GM18868 (cell line): ENCODE data around the gene HSPB9.
A peak's percentile ranks its signal among the peaks of the same experiment; 100 is the strongest.

ENCODE experiments used
- ATAC-seq: cut with Tn5 transposase; IDR thresholded peaks from one replicate; pipeline ENCODE4 v1.9.1; 2021; ENCODE audit warnings: mild to moderate bottlenecking, moderate library complexity; ENCODE audit not compliant: unreplicated experiment

Gene HSPB9

GRCh38 chr17:42098730-42099399 lies 23.7 kb upstream of the HSPB9 start:
- no peak for ATAC-seq

- ATAC-seq = no peak
Observed at GRCh38 chr17:42101513-42102292, 20.9 kb upstream of the HSPB9 start.

GRCh38 chr17:42103221-42103954 lies 19.2 kb upstream of the HSPB9 start:
- no peak for ATAC-seq

DNA sequence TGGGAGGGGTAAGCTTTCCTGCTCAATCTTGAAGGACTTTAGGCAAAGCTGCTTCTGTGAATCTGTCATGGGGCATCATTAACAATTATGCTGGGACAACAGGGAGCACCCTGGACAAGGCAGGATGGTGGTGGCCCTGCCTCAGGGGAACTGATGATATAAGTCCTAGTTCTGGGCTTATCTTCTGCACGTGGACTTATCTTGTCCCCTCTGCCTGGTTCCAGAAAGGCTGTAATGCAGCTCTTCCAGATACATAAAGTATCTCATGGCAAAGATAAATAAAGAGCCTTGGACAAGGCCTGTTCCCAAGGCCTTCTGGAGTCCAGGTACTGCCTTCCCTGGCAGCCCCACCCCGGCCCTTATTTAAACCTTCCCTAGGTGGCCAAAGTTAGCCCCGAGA lies 18.3 kb upstream of the HSPB9 start:
- ATAC-seq = no peak

DNA sequence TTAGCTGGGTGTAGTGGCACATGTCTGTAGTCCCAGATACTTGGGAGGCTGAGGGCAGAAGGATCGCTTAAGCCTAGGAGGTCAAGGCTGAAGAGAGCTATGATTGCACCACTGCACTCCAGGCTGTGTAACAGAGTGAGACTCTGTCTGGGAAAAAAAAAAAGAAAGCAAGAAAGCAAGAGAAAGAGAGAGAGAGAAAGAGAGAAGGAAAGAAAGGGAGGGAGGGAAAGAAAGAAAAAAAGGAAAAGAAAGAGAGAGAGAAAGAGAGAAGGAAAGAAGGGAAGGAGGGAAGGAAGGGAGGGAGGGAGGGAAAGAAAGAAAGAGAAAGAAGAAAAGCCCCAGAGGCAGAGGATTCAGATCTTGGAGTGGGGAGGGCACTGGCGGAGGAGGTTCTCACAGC lies 16.6 kb upstream of the HSPB9 start:
- ATAC-seq = no peak

DNA sequence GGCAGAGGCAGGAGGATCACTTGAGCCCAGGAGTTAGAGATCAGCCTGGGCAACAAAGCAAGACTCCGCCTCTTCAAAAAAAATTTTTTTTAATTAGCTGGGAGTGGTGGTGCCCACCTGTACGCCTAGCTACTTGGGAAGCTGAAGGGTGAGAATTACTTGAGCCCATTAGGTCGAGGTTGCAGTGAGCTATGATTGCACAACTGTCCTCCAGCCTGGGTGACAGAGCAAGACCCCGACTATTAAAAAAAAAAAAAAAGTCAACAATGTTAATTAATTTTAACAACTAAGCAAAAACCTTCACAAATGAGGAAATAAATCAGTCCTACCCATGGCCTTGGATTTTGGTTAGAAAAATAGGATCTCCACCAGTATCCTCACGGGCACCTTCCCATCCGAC lies 15.5 kb upstream of the HSPB9 start:
- ATAC-seq = no peak

GRCh38 chr17:42107597-42108576 lies 14.7 kb upstream of the HSPB9 start:
- ATAC-seq = peak; percentile 35

DNA sequence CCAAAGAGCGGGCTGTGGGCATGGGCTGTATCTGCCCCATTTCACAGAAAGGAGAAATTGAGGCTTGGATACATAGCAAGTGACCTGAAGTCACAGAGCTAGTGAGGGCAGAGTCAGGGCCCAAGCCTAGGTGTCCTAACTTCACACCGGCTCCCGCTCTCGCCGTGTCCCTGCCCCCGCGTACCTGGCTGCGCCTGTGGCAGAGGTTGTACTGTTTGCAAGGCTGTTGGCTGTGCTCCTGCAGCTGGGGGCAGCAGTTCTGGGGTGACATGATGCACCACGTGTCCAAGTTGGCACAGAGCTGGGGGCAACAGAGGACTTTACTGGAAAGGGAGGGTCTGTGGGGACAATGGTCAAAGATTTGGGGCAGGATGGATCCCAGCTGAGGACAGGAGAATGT lies 13.5 kb upstream of the HSPB9 start:
- no peak for ATAC-seq

DNA sequence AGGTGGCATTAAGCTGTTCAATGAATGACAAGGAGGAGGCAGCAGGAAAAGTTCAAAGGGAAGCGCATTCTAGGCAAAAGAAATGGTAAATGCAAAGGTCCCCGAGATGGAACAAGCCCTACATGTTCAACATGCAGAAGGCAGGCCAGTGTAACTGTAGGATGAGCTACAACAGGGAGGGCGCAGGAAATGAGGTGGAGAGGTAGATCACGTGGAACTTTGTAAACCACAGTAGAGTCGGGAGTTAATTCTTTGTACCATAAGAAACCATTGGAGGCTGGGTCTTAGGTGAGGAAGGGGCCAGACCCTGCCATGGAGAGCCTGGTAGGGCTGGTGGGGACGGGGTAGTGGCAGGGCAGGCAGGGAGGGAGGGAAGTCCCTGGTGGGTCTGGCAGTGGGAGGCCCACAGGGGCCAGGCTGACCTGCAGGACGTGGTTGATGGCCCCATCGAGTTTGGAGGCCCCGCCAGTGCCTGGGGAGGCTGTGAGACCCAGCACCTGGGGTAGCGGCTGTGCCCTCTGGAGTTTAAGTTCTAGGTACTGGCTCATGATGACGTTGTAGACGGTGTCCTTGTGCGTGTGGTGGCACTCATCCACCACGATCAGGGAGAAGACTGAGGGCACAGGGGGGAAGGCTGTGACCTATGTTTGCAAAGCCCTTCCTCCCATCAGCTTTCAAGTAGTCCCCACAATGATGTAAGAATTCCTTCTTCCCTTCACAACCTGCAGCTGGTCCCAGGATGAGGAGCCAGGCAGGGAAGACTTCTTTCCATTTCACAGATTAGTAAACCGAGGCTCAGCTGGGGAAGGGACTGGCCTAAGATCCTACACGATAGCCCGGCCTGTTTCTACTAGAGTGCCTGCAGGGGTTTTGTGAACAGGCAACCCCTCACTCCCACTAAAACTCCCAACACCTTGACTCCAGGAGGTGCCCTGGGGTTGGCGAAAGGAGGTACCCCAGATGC lies 12.0 kb upstream of the HSPB9 start:
- no peak for ATAC-seq

DNA sequence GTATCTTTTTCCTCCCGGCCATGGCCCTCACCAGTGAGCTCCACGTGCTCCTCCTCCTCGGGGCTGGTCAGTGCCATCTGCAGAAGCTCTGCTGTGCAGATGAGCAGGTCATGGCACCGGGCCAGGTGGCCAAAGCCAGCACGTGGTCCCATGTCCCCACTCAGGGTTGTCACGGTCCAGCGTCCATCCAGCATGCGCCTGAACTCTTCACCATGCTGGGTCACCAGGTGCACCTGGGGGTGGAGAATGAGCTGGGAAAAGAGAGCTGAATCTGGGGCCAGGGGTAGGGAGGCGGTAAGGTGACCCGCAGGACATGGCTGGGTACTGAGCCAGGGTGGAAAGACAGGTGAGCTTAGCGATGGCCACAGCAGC lies 11.4 kb upstream of the HSPB9 start:
- no peak for ATAC-seq

GRCh38 chr17:42111871-42112551 lies 10.6 kb upstream of the HSPB9 start:
- peak; percentile 16 for ATAC-seq

GRCh38 chr17:42112552-42113176 lies 9.9 kb upstream of the HSPB9 start, which contains the start of gene DHX58:
Gene DHX58, minus strand, starts transcription at chr17:42112714. Its CDS starts 822 bp downstream, at chr17:42111892.
- ATAC-seq = peak; percentile 76

DNA sequence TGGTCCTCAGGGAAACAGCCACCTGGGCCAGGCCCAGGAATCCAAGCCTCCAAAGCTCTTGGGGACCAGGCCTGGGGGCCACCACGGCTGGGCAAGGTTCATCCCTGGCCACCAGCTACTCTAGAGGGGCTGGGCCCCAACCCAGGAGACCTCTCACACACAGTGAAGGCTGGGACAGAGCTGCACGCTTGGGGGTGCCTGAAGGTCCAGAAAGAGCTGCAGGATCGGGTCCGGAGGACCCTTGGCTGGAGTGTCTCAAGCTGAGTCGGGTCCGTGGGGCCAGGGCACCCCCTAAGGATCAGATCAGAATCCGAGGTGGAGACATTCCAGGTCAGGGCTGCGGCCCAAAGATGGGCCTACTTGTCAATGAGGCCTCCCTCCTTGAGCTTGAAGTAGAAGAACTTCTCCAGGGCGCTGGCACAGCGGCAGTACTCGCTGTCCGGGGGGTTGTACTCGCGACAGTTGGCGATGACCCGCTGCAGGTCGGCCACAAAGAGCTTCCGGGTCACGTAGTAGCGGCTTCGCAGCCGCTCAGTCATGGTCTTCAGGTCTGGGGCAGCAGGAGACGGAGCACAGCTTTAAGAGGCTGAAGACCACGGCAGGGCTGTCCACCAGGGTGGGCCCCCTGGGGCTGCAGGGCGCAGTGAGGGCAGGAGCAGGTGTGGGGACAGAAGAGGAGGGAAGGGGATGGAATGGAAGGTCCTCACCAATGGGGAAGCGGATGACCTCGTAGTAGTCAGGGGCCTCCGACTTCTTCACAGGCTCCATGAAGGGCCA lies 9.1 kb upstream of the HSPB9 start:
- no peak for ATAC-seq

GRCh38 chr17:42114118-42114517 lies 8.5 kb upstream of the HSPB9 start:
- ATAC-seq = no peak

DNA sequence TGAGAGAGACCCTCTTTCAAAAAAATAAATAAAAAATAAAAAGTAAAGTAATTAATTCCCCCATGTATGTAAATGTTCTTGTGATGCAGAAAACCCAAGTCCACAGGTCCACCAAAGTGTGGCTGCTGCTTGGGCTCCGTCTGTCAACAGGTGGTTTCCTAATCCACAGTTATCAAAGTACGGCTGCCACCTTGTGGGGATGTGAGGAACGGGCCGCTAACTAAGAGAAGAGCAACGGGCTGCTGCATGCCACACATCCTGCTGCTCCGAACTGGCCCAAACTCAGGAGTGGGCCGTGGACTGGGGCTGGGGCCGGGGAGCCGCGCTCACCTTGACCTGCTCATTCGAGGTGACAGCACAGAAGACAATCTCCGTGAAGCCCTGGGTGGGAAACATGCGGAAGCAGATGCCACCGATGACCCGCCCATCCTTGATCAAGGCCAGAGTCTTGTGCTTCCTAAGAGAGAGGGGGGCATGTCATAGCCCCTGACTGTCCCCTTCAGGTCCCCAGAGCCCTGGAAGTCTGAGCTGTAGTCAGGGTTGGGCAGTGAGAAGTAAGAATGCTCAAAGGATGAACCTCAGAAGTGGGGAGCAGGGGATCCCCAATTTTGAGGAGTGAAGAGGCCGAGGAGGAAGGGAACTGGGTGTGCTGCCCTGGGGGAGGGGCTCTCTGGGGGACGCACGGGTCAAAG lies 5.8 kb upstream of the HSPB9 start:
- no peak for ATAC-seq

DNA sequence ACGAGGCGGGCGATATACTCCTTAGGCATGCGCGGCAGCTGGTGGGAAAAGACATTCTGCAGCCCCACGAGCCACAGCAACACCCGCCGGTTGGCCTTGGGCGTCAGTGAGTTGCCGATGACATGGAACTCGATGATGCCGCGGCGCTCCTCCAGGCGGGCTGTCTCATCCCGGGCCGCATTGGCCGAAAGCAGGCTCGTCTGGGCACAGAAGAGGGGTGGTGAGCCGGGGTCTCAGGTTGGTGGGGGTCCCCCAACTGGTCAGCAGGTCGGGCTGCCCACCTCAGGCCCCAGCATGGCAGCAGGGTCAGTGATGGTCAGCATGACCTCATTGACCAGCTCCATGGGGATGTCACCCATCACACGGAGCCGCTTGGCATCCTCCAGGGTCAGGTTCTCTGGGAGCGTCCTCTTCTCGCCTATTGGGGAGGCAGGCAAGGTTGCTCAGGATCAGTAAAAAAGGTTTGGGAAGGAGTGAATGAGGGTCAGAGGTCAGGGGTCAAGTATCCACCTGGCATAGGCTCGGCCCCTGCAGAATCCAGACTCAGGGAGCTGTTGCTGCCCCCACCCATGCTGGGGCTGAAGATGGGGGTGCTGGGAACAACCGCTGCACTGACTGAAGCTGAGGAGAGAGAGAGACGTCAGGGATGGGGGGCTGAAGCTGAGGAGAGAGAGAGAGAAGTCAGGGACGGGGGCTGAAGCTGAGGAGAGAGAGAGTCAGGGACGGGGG lies 5.0 kb upstream of the HSPB9 start:
- no peak for ATAC-seq
